ENCODE results near the gene STPG4. TPM values are rescaled to one million over a fixed set of nuclear protein-coding genes. Genes with fewer than 3 reads are reported as not detected.

STPG4 gene
- total RNA-seq, 1 experiment from 2014 or later: 10.6 TPM

- H2AFZ ChIP-seq (ENCODE audit: low read depth, low read length, poor library complexity, severe bottlenecking): no peak overlapping the region
- H3K4me1 ChIP-seq (ENCODE audit: control insufficient read depth in 1 of 2, insufficient read depth in 2 of 2, low read length in 2 of 2): peaks cover 7 to 12% of the 10 kb centered on the region in 2 experiments
- CTCF ChIA-PET: no interaction called here
- H3K4me3 ChIP-seq (replicated peaks in 1 of 2; ENCODE audit: low read depth in 1 of 2, low read length in 2 of 2): no peak overlapping the region
- no peak overlapping the region for H3K9ac ChIP-seq (ENCODE audit: low read length)
- ATAC-seq: no peak
- TF ChIP-seq MAX (IDR thresholded peaks at IDR 0.05) (no peak), FOSL1 (IDR thresholded peaks at IDR 0.05; ENCODE audit: low read depth) (no peak), POLR2AphosphoS5 (IDR thresholded peaks at IDR 0.05; ENCODE audit: low read depth, low read length) (no peak), RAD21 (IDR thresholded peaks at IDR 0.05; ENCODE audit: low read depth) (no peak), CEBPB (IDR thresholded peaks at IDR 0.05; ENCODE audit: low read depth) (no peak), CTCF (IDR thresholded peaks at IDR 0.05 in 2 of 3, conservative IDR thresholded peaks at IDR 0.05 in 1 of 3; ENCODE audit: borderline replicate concordance in 1 of 3, insufficient read depth in 1 of 3, low read depth in 2 of 3, low read length in 2 of 3) (no peak), YY1 (IDR thresholded peaks at IDR 0.05; ENCODE audit: extremely low read depth, insufficient replicate concordance, low read depth, low read length) (no peak), POLR2A (IDR thresholded peaks at IDR 0.05; ENCODE audit: borderline replicate concordance, extremely low read depth, insufficient read depth, insufficient read length) (no peak), ZFX (IDR thresholded peaks at IDR 0.05) (no peak), EZH2 (IDR thresholded peaks at IDR 0.05) (no peak), TCF7L2 (IDR thresholded peaks at IDR 0.05; ENCODE audit: borderline replicate concordance, extremely low read depth, insufficient read depth, insufficient read length) (no peak), ZNF274 (IDR thresholded peaks at IDR 0.05; ENCODE audit: low read depth, low read length) (no peak), SRF (IDR thresholded peaks at IDR 0.05; ENCODE audit: low read depth) (no peak), EGR1 (IDR thresholded peaks at IDR 0.05; ENCODE audit: low read depth) (no peak), ZBTB33 (IDR thresholded peaks at IDR 0.05; ENCODE audit: extremely low read depth, insufficient replicate concordance, low read length) (no peak), CBX3 (IDR thresholded peaks at IDR 0.05; ENCODE audit: low read depth) (no peak), JUND (IDR thresholded peaks at IDR 0.05) (no peak), EZH2phosphoT487 (IDR thresholded peaks at IDR 0.05; ENCODE audit: borderline replicate concordance) (no peak)
- RAD21 ChIA-PET (ENCODE audit: low non-redundant PET in 1 of 2, low total read pairs in 2 of 2, uncharacterized antibody in 2 of 2, unreplicated experiment in 2 of 2): no interaction called here
- intact Hi-C loops (cut with micrococcal nuclease): no loop called here
- H3K36me3 ChIP-seq (ENCODE audit: control insufficient read depth in 1 of 2, insufficient read depth in 2 of 2, low read length in 2 of 2): no peaks in the 10 kb centered on the region; a peak in 1 of 4 replicates
- H4K20me1 ChIP-seq (ENCODE audit: insufficient read depth): no peaks in the 10 kb centered on the region
- DNase-seq (ENCODE audit: low read depth, low spot score): no peak
- H3K79me2 ChIP-seq (ENCODE audit: insufficient read depth, low read length): no peaks in the 10 kb centered on the region
- H3K4me2 ChIP-seq (ENCODE audit: low read length): no peak overlapping the region
- no peaks in the 10 kb centered on the region for H3K27me3 ChIP-seq (ENCODE audit: insufficient read depth, low read length)
- BruUV-seq (replicated peaks): no TSS peak
- no peaks in the 10 kb centered on the region for H3K9me2 ChIP-seq (ENCODE audit: insufficient read depth)
- H3K9me3 ChIP-seq (ENCODE audit: control insufficient read depth in 1 of 2, insufficient read depth in 1 of 2, low read depth in 1 of 2, low read length in 2 of 2): no peaks in the 10 kb centered on the region
- POLR2A ChIA-PET: no interaction called here
- H3K27ac ChIP-seq (ENCODE audit: low read depth, low read length): no peak overlapping the region
These were observed 105.6 kb downstream of the STPG4 start for GRCh38 chr2:47049502-47049901.
